Activated B cell treated with CpG ODN at 0.5 μM for 24 hours (primary cell): Measurements from ENCODE around the gene NAPEPLD. TPM values are rescaled to one million over a fixed set of nuclear protein-coding genes. Genes with fewer than 3 reads are reported as not detected.
"Not testable (repeated sequence)": the region's sequence is repeated elsewhere in the genome, so short reads cannot be mapped to it uniquely, and the experiment has no call there.

Experiments used
- ATAC-seq: fragments of 200-7000 bp; cut with Tn5 transposase; one replicate; pipeline ENCODE4 v1.10.0; 2021; ENCODE audit warnings: low read depth, mild to moderate bottlenecking, moderate library complexity
- CTCF ChIA-PET: fragments of 350-600 bp; sonication (Branson Sonifier 250); formaldehyde crosslinking; loops from one replicate; lab custom pipeline; 2021; ENCODE audit warnings: antibody characterized with exemption; lab: Charles Lee
- POLR2A ChIA-PET: fragments of 350-600 bp; sonication (Branson Sonifier 250); formaldehyde crosslinking; loops from one replicate; lab custom pipeline; 2021; ENCODE audit warnings: antibody characterized with exemption; lab: Charles Lee
- DNase-seq: peaks from one replicate; pipeline ENCODE4 v3.0.0; 2022
- H3K27ac Mint-ChIP-seq: one replicate; pipeline ENCODE4 v1.8.0; 2020; ENCODE audit warnings: mixed read lengths
- H3K27me3 Mint-ChIP-seq: one replicate; pipeline ENCODE4 v1.8.0; 2021; ENCODE audit warnings: mixed read lengths
- H3K36me3 Mint-ChIP-seq: one replicate; pipeline ENCODE4 v1.8.0; 2021; ENCODE audit warnings: low read depth, mixed read lengths
- H3K4me1 Mint-ChIP-seq: one replicate; pipeline ENCODE4 v1.8.0; 2021; ENCODE audit warnings: mixed read lengths
- H3K4me3 Mint-ChIP-seq: one replicate; pipeline ENCODE4 v1.8.0; 2020; ENCODE audit warnings: mild to moderate bottlenecking, mixed read lengths
- H3K9me3 Mint-ChIP-seq: one replicate; pipeline ENCODE4 v1.8.0; 2020; ENCODE audit warnings: mixed read lengths
- intact Hi-C: fragments of 100-400 bp; cut with micrococcal nuclease; formaldehyde crosslinking; loops from one replicate; pipeline ENCODE4 v1.15.1; 2024
- total RNA-seq: library from RNA; stranded (reverse); gene quantifications from 2 replicates; pipeline ENCODE4 v1.2.3, GENCODE V29; 2022
- TF ChIP-seq, protein P1 (sequence below): fragments of 200-600 bp; IDR thresholded peaks from one replicate; pipeline ENCODE4 v1.8.0; 2022; ENCODE audit warnings: antibody characterized with exemption, mild to moderate bottlenecking

Gene NAPEPLD
- total RNA-seq, 1 donor from 2014 or later, result 14.4 TPM

DNA sequence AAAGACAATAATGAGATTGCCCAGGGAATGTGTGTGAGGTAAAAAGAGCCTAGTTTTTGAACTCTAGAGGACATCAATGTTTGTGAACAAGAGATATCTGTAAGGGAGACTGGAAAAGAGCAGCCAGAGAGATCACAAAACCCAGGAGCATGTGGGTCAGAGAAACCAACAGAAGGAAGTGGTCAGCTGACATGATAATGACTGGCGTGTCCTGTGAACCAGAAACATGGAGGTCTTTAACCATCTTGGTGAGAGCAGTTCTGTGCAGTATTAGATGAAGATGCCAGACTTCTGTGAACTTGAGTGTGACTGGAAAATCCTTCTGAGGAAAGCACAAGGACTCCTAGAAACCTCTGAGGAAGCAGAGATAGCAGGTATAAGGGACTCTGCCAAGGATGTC is 10.2 kb upstream of the NAPEPLD start:
- ATAC-seq, H3K4me3 Mint-ChIP-seq, intact Hi-C loops, H3K9me3 Mint-ChIP-seq, POLR2A ChIA-PET, H3K27me3 Mint-ChIP-seq, DNase-seq, H3K36me3 Mint-ChIP-seq, H3K27ac Mint-ChIP-seq, CTCF ChIA-PET: not testable (repeated sequence)
- peaks cover 10% of the 10 kb centered on the region for H3K4me1 Mint-ChIP-seq

DNA sequence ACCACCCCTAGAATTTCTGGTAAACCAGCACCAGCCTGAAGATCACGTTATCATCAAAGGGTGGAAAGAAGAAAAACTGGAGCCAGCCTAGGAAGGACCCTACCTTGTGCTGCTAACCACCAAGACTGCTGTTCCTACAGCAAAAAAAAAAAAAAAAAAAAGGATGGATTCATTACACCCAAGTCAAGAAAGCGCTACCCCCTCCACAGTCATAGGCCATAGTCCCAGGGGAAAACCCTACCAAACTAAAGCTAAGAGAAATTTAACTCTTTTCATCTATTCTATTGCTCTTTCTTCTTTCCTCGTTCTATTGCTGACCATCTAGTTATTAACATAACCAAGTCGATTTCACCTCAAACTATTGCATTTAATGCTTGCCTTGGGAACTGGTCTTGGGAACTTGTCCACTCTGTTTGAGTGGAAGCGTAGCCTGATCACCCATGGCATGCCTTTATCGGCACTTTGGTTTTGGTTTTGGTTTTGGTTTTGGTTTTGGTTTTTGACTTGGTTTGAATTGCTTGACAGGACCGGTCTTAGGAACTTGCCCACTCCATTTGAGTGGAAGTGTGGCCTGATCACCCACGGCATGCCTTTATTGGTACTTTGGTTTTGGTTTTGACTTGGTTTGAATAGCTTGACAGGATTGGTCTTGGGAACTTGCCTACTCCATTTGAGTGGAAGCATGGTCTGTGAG is 6.6 kb upstream of the NAPEPLD start:
- intact Hi-C loops, H3K27me3 Mint-ChIP-seq, DNase-seq, H3K9me3 Mint-ChIP-seq, CTCF ChIA-PET, H3K36me3 Mint-ChIP-seq: not testable (repeated sequence)
- Mint-ChIP-seq H3K27ac (peak overlapping the region; percentile 80), H3K4me3 (peak overlapping the region; percentile 81), H3K4me1 (peaks cover 10% of the 10 kb centered on the region)
- peak; percentile 31 for ATAC-seq
- POLR2A ChIA-PET, result interaction anchor here (0.6 kb wide), 1 partner anchor 80 kb away, joined by 7 read pairs; no protein-coding TSS in a partner anchor

DNA sequence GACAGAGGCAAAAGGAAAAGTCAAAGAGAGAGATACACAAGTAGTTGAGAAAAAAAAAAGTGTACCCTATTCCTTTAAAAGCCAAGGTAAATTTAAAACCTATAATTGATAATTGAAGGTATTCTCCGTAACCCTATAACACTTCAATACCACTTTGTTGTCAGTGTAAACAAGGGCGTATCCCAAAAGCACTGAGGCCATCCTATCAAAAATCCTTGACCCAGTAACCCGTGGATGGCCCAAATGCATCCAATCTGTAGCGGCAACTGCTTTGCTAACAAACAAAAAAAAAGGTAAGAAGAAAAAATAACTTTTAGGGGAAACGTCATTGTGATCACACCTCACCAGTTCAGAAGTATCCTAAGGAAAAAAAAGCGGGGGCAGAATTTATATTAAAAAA is 5.1 kb upstream of the NAPEPLD start:
- ChIA-PET CTCF (no interaction called here), POLR2A (no interaction called here)

DNA sequence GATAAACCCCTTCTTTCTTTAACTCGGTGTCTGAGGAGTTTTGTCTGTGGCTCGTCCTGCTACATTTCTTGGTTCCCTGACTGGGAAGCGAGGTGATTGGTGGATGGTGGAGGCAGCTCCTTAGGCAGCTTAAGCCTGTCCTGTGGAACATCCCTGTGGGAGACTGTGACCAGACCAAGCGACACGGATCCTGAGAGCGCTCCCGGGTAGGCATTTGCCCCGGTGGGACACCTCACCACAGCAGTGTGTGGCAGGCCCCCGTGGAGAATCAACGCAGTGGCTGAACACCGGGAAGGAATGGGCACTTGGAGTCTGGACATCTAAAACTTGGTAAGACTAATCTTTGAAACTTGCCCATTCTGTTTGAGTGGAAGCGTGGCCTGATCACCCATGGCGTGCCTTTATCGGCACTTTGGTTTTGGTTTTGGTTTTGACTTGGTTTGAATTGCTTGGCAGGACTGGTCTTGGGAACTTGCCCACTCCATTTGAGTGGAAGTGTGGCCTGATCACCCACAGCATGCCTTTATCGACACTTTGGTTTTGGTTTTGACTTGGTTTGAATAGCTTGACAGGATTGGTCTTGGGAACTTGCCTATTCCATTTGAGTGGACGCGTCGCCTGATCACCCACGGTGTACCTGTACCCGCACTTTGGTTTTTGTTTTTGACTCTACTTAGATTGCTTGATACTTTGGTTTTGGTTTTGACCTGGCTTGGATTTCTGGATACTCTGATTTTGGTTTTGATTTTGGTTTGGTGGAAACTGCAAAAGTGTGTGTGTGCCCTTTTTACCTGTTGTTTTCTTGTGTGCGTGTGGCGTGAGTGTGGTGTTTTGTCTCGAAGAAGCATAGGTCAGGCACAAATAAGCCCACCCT is 4.1 kb upstream of the NAPEPLD start:
- DNase-seq, intact Hi-C loops, POLR2A ChIA-PET, CTCF ChIA-PET, H3K27me3 Mint-ChIP-seq, H3K4me3 Mint-ChIP-seq, H3K9me3 Mint-ChIP-seq, H3K27ac Mint-ChIP-seq, ATAC-seq: not testable (repeated sequence)
- H3K36me3 Mint-ChIP-seq, result peaks cover 12% of the 10 kb centered on the region
- peaks cover 28% of the 10 kb centered on the region for H3K4me1 Mint-ChIP-seq

More for the DNA sequence above, 5.1 kb upstream of the NAPEPLD start:
- H3K27ac Mint-ChIP-seq, result no peak overlapping the region
- no peaks in the 10 kb centered on the region for H3K9me3 Mint-ChIP-seq
- H3K4me3 Mint-ChIP-seq, result no peak overlapping the region
- H3K27me3 Mint-ChIP-seq, result no peaks in the 10 kb centered on the region
- DNase-seq (no peak), ATAC-seq (no peak)
- intact Hi-C loops, result no loop called here
- TF ChIP-seq, protein P1, sequence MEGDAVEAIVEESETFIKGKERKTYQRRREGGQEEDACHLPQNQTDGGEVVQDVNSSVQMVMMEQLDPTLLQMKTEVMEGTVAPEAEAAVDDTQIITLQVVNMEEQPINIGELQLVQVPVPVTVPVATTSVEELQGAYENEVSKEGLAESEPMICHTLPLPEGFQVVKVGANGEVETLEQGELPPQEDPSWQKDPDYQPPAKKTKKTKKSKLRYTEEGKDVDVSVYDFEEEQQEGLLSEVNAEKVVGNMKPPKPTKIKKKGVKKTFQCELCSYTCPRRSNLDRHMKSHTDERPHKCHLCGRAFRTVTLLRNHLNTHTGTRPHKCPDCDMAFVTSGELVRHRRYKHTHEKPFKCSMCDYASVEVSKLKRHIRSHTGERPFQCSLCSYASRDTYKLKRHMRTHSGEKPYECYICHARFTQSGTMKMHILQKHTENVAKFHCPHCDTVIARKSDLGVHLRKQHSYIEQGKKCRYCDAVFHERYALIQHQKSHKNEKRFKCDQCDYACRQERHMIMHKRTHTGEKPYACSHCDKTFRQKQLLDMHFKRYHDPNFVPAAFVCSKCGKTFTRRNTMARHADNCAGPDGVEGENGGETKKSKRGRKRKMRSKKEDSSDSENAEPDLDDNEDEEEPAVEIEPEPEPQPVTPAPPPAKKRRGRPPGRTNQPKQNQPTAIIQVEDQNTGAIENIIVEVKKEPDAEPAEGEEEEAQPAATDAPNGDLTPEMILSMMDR, result no peak
- peaks cover 21% of the 10 kb centered on the region for H3K4me1 Mint-ChIP-seq
- H3K36me3 Mint-ChIP-seq, result peaks cover 5% of the 10 kb centered on the region

DNA sequence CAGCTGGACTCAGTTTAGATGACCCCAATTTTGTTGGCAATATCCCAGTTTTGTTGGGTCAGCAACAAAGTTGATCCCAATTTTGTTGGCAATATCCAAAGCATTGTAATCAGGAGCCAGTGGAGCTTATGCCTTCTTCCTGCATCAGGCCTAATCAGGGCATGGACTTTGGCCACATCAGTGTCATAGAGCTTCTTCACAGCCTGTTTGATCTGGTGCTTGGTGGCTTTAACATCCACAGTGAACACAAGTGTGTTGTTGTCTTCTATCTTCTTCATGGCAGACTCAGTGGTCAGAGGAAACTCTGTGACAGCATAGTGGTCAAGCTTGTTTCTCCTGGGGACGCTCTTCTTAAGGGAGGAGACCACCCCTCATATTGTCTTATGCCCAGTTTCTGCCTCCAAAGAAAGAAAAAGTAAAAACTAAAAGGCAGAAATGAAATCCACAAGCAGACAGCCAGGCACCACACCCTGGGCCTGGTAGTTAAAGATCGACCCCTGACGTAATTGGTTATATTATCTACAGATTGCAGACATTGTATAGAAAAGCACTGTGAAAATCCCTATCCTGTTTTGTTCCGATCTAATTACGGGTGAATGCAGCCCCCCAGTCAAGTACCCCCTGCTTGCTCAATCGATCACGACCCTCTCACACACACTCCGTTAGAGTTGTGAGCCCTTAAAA is 3.2 kb upstream of the NAPEPLD start:
- ATAC-seq, H3K27ac Mint-ChIP-seq, H3K27me3 Mint-ChIP-seq, H3K4me3 Mint-ChIP-seq, DNase-seq, intact Hi-C loops, CTCF ChIA-PET, POLR2A ChIA-PET, H3K9me3 Mint-ChIP-seq: not testable (repeated sequence)
- peaks cover 34% of the 10 kb centered on the region for H3K4me1 Mint-ChIP-seq
- H3K36me3 Mint-ChIP-seq, result peaks cover 12% of the 10 kb centered on the region

DNA sequence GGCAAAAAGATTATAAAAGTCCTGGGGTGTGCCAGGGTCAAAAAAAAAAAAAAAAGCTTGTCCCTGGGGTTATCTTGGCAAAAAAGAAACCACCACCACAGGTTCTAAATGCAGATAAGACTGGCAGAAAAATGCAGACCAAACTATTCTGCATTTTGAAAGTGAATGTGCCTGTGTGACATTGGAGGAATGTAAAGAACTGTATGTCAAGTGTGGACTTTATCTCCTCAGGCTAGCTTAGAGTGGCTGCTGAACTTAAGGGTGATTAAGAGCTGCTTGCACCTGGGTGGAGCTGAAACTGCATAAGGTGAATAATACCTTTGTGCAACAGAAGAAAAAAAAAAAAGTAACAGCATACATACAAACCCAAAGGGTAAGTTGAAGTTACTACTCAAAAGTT is 1.3 kb upstream of the NAPEPLD start:
- peak overlapping the region; percentile 98 for H3K4me3 Mint-ChIP-seq
- peaks cover 40% of the 10 kb centered on the region for H3K4me1 Mint-ChIP-seq
- no peak for ATAC-seq
- CTCF ChIA-PET, result no interaction called here
- POLR2A ChIA-PET, result interaction anchor here (0.6 to 0.8 kb wide), 3 partner anchors 13 to 75 kb away, joined by 3 read pairs; partner anchors contain the start of genes ARMC10 and FBXL13
- H3K9me3 Mint-ChIP-seq, result no peaks in the 10 kb centered on the region
- H3K27me3 Mint-ChIP-seq, result no peaks in the 10 kb centered on the region
- H3K27ac Mint-ChIP-seq, result peak overlapping the region; percentile 96
- no peak for DNase-seq
- intact Hi-C loops, result no loop called here
- H3K36me3 Mint-ChIP-seq, result peaks cover 12% of the 10 kb centered on the region
- TF ChIP-seq, protein P1, result no peak
